Mucosa of rectum (tissue), 2 donors: ENCODE measurements around the gene ZNF223.

Source experiments
- H3K27ac ChIP-seq, 2 donors: one replicate each; pipeline ENCODE4 v1.7.0; 2013; ENCODE audit warnings: inconsistent platforms in 2 of 2, low read depth in 2 of 2, low read length in 2 of 2
- H3K27me3 ChIP-seq, 2 donors: one replicate each; pipeline ENCODE4 v1.7.0; 2013; ENCODE audit warnings: low read length in 2 of 2; ENCODE audit not compliant: control insufficient read depth in 2 of 2, insufficient read depth in 2 of 2
- H3K36me3 ChIP-seq, 2 donors: one replicate each; pipeline ENCODE4 v1.7.0; 2013; ENCODE audit warnings: low read length in 2 of 2; ENCODE audit not compliant: control insufficient read depth in 2 of 2, insufficient read depth in 2 of 2
- H3K4me1 ChIP-seq, 2 donors: one replicate each; pipeline ENCODE4 v1.7.0; 2013; ENCODE audit warnings: low read length in 2 of 2, mild to moderate bottlenecking in 1 of 2; ENCODE audit not compliant: control insufficient read depth in 2 of 2, insufficient read depth in 2 of 2
- H3K4me3 ChIP-seq, 2 donors: one replicate each; pipeline ENCODE4 v1.7.0; 2013; ENCODE audit warnings: low read length in 2 of 2
- H3K9ac ChIP-seq, 2 donors: one replicate each; pipeline ENCODE4 v1.7.0; 2013; ENCODE audit warnings: low read length in 2 of 2, low read depth in 1 of 2, mild to moderate bottlenecking in 1 of 2
- H3K9me3 ChIP-seq, 2 donors: one replicate each; pipeline ENCODE4 v1.7.0; 2013; ENCODE audit warnings: low read length in 2 of 2; ENCODE audit not compliant: control insufficient read depth in 2 of 2
- donor health status: healthy.
- donor health status: Normal muscosa, but diverticular disease.

ZNF223 gene

GRCh38 chr19:44066305-44066704 lies 14.5 kb downstream of the ZNF223 start:
- Histone ChIP-seq H3K27me3 (no peaks in the 10 kb centered on the region), H3K36me3 (peaks cover 43 to 50% of the 10 kb centered on the region in 2 donors), H3K9ac (no peak overlapping the region), H3K9me3 (peaks cover 24 to 26% of the 10 kb centered on the region in 2 donors), H3K4me1 (no peaks in the 10 kb centered on the region), H3K4me3 (peak overlapping the region in 1 of 2 donors; percentile 20), H3K27ac (no peak overlapping the region)

- Histone ChIP-seq H3K9ac (no peak overlapping the region), H3K4me1 (peaks cover 0 to 3% of the 10 kb centered on the region in 2 donors), H3K4me3 (no peak overlapping the region), H3K27ac (no peak overlapping the region), H3K9me3 (peaks cover 20 to 26% of the 10 kb centered on the region in 2 donors), H3K27me3 (no peaks in the 10 kb centered on the region), H3K36me3 (peaks cover 26% of the 10 kb centered on the region in 2 donors)
Observed at GRCh38 chr19:44069415-44069814, 17.6 kb downstream of the ZNF223 start.

- Histone ChIP-seq H3K27me3 (no peaks in the 10 kb centered on the region), H3K9me3 (peaks cover 7 to 8% of the 10 kb centered on the region in 2 donors), H3K27ac (peak within 1 kb of the TSS; percentile 52 to 56), H3K9ac (peak within 1 kb of the TSS; percentile 61 to 72), H3K4me3 (peak within 1 kb of the TSS; percentile 71 to 99), H3K4me1 (peaks cover 0 to 3% of the 10 kb centered on the region in 2 donors), H3K36me3 (peaks cover 3 to 5% of the 10 kb centered on the region in 2 donors)
Observed at GRCh38 chr19:44071824-44072542, 20.1 kb downstream of the ZNF223 start, which contains the start of gene ZNF284. Gene ZNF284 (plus strand): TSS chr19:44072159. CDS start chr19:44076390, 4,231 bp downstream.

DNA sequence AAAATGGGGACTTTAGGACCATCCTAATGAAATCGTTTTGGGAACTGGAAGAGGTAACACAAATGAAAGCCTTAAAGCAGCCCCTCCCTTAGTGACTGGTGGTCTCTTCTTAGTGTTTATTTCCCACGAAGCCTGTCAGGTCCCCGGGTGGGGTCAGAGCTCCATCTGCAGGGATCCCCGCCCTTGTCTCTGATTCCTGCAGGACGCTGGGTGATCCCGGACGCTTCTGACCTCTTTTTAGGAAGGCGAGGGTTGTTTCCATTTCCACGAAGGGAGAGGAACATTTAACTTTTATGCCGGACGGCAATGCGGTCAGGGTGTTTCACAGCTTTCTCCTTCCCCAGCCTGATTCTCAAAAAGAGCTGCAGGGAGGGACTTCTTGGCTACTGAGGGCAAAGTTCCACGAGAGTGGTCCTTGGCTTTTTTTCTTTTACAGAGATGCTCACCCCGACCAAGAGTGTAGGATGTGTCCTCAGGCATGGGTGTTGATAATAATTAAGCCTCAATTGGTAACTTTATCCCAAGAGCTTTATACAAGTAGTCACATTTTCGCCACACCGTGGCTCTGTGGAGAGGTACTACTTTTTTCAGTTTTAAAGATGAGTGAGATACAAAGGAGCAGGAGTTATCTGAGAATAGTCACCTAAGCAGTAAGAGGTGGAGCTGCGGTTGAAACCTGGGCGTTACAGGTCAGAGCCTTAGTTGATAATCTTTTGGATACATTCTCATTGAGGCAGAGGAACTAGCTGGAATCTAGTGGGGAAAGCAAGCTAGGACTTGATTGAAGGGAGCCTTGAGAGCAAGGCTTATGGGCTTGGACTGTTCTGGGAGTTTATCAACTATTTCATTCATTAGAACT lies 20.9 kb downstream of the ZNF223 start:
- peak overlapping the region; percentile 61 to 72 for H3K9ac ChIP-seq
- peaks cover 0 to 3% of the 10 kb centered on the region in 2 donors for H3K4me1 ChIP-seq
- H3K9me3 ChIP-seq: peaks cover under 1 to 4% of the 10 kb centered on the region in 2 donors
- no peaks in the 10 kb centered on the region for H3K27me3 ChIP-seq
- H3K4me3 ChIP-seq: peak overlapping the region; percentile 71 to 99
- H3K27ac ChIP-seq: no peak overlapping the region
- H3K36me3 ChIP-seq: peaks cover 0 to 1% of the 10 kb centered on the region in 2 donors

DNA sequence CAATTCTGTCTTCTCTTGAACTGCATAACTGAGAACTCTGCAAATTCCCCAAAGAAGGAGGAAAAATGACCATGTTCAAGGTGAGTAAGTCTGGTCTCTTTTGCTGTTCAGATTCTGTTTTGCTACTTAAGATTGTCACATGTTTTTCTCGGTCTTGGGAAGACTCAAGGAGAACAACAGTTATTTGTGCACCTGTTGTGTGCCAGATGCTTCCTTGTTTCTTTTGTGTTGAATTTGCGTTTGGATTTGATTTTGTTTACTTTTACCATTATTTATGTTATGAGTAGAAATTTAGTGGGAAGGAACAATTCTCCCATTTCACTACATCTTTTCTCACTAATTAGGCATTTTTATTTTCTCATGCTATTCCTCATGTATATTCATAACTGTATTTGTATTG lies 24.5 kb downstream of the ZNF223 start:
- Histone ChIP-seq H3K27me3 (no peaks in the 10 kb centered on the region), H3K4me1 (peaks cover 0 to 3% of the 10 kb centered on the region in 2 donors), H3K4me3 (no peak overlapping the region), H3K9ac (no peak overlapping the region), H3K36me3 (peaks cover 5 to 7% of the 10 kb centered on the region in 2 donors), H3K9me3 (no peaks in the 10 kb centered on the region), H3K27ac (no peak overlapping the region)

DNA sequence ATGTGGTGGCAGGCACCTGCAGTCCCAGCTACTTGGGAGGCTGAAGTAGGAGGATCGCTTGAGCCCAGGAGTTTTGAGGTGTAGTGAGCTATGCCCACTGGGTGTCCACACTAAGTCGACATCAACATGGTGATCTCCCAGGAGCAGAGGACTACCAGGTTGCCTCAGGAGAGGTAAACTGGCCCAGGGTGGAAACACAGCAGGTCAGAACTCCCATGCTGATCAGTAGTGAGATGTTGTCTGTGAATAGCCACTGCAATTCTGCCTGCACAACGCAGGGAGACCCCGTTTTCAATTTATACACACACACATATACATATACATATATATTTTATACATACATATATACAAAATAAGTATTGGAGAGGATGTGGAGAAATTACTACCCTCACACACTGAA lies 40.3 kb downstream of the ZNF223 start:
- Histone ChIP-seq H3K4me3 (no peak overlapping the region), H3K4me1 (peaks cover 3 to 4% of the 10 kb centered on the region in 2 donors), H3K9me3 (no peaks in the 10 kb centered on the region), H3K36me3 (peaks cover 4 to 7% of the 10 kb centered on the region in 2 donors), H3K9ac (no peak overlapping the region), H3K27me3 (no peaks in the 10 kb centered on the region), H3K27ac (no peak overlapping the region)

DNA sequence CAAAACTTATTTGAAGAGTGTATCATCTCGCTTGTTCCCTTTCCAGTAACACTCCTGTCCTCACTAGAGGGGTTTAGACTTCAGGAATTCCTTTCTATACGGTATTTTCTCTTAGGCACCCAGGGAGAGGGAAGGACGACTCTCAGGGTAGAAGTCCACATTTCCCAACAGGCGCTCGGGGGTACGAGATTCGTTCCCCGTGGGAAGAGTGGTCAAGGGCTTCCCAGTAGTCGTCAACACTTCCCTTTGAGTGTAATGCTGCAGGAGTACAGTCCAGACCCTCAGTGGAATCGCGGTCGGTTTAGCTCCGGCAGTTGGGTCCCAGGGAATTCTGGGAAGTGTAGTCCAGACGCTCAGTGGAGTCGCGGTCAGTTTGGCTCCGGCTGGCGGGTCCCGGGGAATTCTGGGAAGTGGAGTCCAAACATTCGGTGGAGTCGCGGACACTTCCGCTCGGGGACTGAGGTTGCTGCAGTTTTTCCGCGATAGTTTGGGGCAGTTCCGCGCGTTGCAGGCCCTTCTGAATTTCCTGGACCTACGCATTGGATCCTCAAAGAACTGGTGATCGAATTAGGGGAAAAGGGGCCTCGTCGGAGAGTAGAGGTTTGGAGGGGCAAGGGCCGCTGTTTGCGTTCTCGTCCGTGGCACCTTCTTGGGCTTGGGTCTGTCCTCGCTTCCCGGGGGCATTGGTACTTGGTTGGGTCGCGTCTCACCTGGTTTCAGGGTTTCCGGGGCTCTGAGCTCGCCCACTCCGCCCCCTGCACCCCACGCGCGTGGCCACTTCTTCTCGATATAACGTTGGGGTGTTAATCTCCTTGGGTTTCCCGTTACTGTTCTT lies 42.3 kb downstream of the ZNF223 start, which contains the start of gene ZNF224:
Gene ZNF224, plus strand, starts transcription at position 431 of the 835 bp plus-strand sequence. CDS start 3,513 bp downstream, outside the sequence.
- peaks cover 18 to 20% of the 10 kb centered on the region in 2 donors for H3K36me3 ChIP-seq
- no peaks in the 10 kb centered on the region for H3K27me3 ChIP-seq

DNA sequence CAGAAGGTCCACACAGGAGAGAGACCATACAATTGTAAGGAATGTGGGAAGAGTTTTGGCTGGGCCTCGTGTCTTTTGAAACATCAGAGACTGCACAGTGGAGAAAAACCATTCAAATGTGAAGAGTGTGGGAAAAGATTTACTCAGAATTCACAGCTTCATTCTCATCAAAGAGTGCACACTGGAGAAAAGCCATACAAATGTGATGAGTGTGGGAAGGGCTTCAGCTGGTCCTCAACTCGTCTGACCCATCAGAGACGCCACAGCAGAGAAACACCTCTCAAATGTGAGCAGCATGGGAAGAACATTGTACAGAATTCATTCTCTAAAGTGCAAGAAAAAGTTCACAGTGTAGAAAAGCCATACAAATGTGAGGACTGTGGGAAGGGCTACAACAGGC lies 55.9 kb downstream of the ZNF223 start:
- Histone ChIP-seq H3K4me3 (no peak overlapping the region), H3K4me1 (peaks cover 0 to 4% of the 10 kb centered on the region in 2 donors), H3K9ac (no peak overlapping the region), H3K27me3 (no peaks in the 10 kb centered on the region), H3K27ac (no peak overlapping the region), H3K36me3 (peaks cover 28 to 33% of the 10 kb centered on the region in 2 donors), H3K9me3 (peaks cover 29 to 33% of the 10 kb centered on the region in 2 donors)

More for the DNA sequence above, 42.3 kb downstream of the ZNF223 start, which contains the start of gene ZNF224:
- H3K4me3 ChIP-seq: peak within 1 kb of the TSS; percentile 66 to 93
- H3K9me3 ChIP-seq: no peaks in the 10 kb centered on the region
- peak within 1 kb of the TSS; percentile 86 to 87 for H3K9ac ChIP-seq
- peaks cover 3 to 4% of the 10 kb centered on the region in 2 donors for H3K4me1 ChIP-seq
- peak within 1 kb of the TSS; percentile 50 to 65 for H3K27ac ChIP-seq

- H3K27me3 ChIP-seq: no peaks in the 10 kb centered on the region
- H3K9me3 ChIP-seq: peaks cover 28 to 31% of the 10 kb centered on the region in 2 donors
- H3K4me1 ChIP-seq: peaks cover 5 to 10% of the 10 kb centered on the region in 2 donors
- H3K36me3 ChIP-seq: peaks cover 15 to 20% of the 10 kb centered on the region in 2 donors
- no peak overlapping the region for H3K4me3 ChIP-seq
- no peak overlapping the region for H3K27ac ChIP-seq
- H3K9ac ChIP-seq: no peak overlapping the region
Observed at GRCh38 chr19:44109458-44109857, 57.6 kb downstream of the ZNF223 start.
